Duodenal mucosa (tissue), 2 donors: ENCODE data around the gene NAT14.

ENCODE experiments used
- H3K27ac ChIP-seq: one replicate; pipeline ENCODE4 v1.7.0; 2013; ENCODE audit warnings: low read depth, low read length
- H3K27me3 ChIP-seq, 2 donors: one replicate each; pipeline ENCODE4 v1.7.0; 2013; ENCODE audit warnings: low read length in 2 of 2, control low read depth in 1 of 2; ENCODE audit not compliant: insufficient read depth in 2 of 2, control insufficient read depth in 1 of 2
- H3K36me3 ChIP-seq, 2 donors: one replicate each; pipeline ENCODE4 v1.7.0; 2013; ENCODE audit warnings: low read length in 2 of 2, control low read depth in 1 of 2; ENCODE audit not compliant: insufficient read depth in 2 of 2, control insufficient read depth in 1 of 2
- H3K4me1 ChIP-seq, 2 donors: one replicate each; pipeline ENCODE4 v1.7.0; 2013; ENCODE audit warnings: low read length in 2 of 2, control low read depth in 1 of 2; ENCODE audit not compliant: insufficient read depth in 2 of 2, control insufficient read depth in 1 of 2
- H3K4me3 ChIP-seq, 2 donors: one replicate each; pipeline ENCODE4 v1.7.0; 2013; ENCODE audit warnings: low read length in 2 of 2, low read depth in 1 of 2
- H3K9ac ChIP-seq, 2 donors: one replicate each; pipeline ENCODE4 v1.7.0; 2013; ENCODE audit warnings: low read length in 2 of 2, low read depth in 1 of 2
- H3K9me3 ChIP-seq, 2 donors: one replicate each; pipeline ENCODE4 v1.7.0; 2013; ENCODE audit warnings: low read length in 2 of 2, control low read depth in 1 of 2; ENCODE audit not compliant: control insufficient read depth in 1 of 2

Gene NAT14

GRCh38 chr19:55484593-55485438 is at the start of gene NAT14:
TSS of gene NAT14 (plus strand) at chr19:55485188. CDS start at chr19:55485709, 521 bp downstream.
- Histone ChIP-seq H3K9me3 (no peaks in the 10 kb centered on the region), H3K27ac (peak within 1 kb of the TSS; percentile 55), H3K4me3 (peak within 1 kb of the TSS; percentile 40 to 69), H3K27me3 (peaks cover 6 to 16% of the 10 kb centered on the region in 2 donors), H3K36me3 (peaks cover 0 to 7% of the 10 kb centered on the region in 2 donors), H3K9ac (peak within 1 kb of the TSS in 1 of 2 donors; percentile 43), H3K4me1 (peaks cover 5 to 13% of the 10 kb centered on the region in 2 donors)

- Histone ChIP-seq H3K9ac (no peak overlapping the region), H3K9me3 (no peaks in the 10 kb centered on the region), H3K36me3 (no peaks in the 10 kb centered on the region), H3K4me3 (no peak overlapping the region), H3K4me1 (peaks cover 5 to 11% of the 10 kb centered on the region in 2 donors), H3K27ac (no peak overlapping the region), H3K27me3 (peaks cover 45 to 61% of the 10 kb centered on the region in 2 donors)
Observed at GRCh38 chr19:55436847-55437246, 48.1 kb upstream of the NAT14 start.

- H3K4me1 ChIP-seq: peaks cover 6 to 13% of the 10 kb centered on the region in 2 donors
- H3K4me3 ChIP-seq: no peak overlapping the region
- H3K27me3 ChIP-seq: peaks cover 42 to 57% of the 10 kb centered on the region in 2 donors
- H3K36me3 ChIP-seq: no peaks in the 10 kb centered on the region
- no peak overlapping the region for H3K9ac ChIP-seq
- no peaks in the 10 kb centered on the region for H3K9me3 ChIP-seq
- no peak overlapping the region for H3K27ac ChIP-seq
Observed at GRCh38 chr19:55437410-55437809, 47.6 kb upstream of the NAT14 start.

GRCh38 chr19:55439052-55439451 is 45.9 kb upstream of the NAT14 start:
- H3K27ac ChIP-seq: no peak overlapping the region
- no peak overlapping the region for H3K9ac ChIP-seq
- peaks cover 45 to 56% of the 10 kb centered on the region in 2 donors for H3K27me3 ChIP-seq
- peaks cover 6 to 13% of the 10 kb centered on the region in 2 donors for H3K4me1 ChIP-seq
- H3K36me3 ChIP-seq: no peaks in the 10 kb centered on the region
- H3K4me3 ChIP-seq: no peak overlapping the region
- no peaks in the 10 kb centered on the region for H3K9me3 ChIP-seq

GRCh38 chr19:55440411-55441105 is 44.4 kb upstream of the NAT14 start:
- no peak overlapping the region for H3K4me3 ChIP-seq
- H3K36me3 ChIP-seq: no peaks in the 10 kb centered on the region
- no peak overlapping the region for H3K27ac ChIP-seq
- H3K27me3 ChIP-seq: peaks cover 45 to 53% of the 10 kb centered on the region in 2 donors
- H3K4me1 ChIP-seq: peaks cover 6 to 13% of the 10 kb centered on the region in 2 donors
- H3K9ac ChIP-seq: no peak overlapping the region
- no peaks in the 10 kb centered on the region for H3K9me3 ChIP-seq

GRCh38 chr19:55441319-55441691 is 43.7 kb upstream of the NAT14 start:
- no peak overlapping the region for H3K4me3 ChIP-seq
- H3K36me3 ChIP-seq: no peaks in the 10 kb centered on the region
- peaks cover 6 to 13% of the 10 kb centered on the region in 2 donors for H3K4me1 ChIP-seq
- H3K9me3 ChIP-seq: no peaks in the 10 kb centered on the region
- no peak overlapping the region for H3K9ac ChIP-seq
- no peak overlapping the region for H3K27ac ChIP-seq
- peaks cover 45 to 53% of the 10 kb centered on the region in 2 donors for H3K27me3 ChIP-seq

- Histone ChIP-seq H3K36me3 (no peaks in the 10 kb centered on the region), H3K4me1 (peaks cover 6 to 13% of the 10 kb centered on the region in 2 donors), H3K4me3 (no peak overlapping the region), H3K27ac (no peak overlapping the region), H3K27me3 (peaks cover 45 to 50% of the 10 kb centered on the region in 2 donors), H3K9me3 (no peaks in the 10 kb centered on the region), H3K9ac (no peak overlapping the region)
Observed at GRCh38 chr19:55441692-55442321, 43.2 kb upstream of the NAT14 start.

GRCh38 chr19:55442372-55442961 is 42.5 kb upstream of the NAT14 start:
- Histone ChIP-seq H3K27me3 (peaks cover 47 to 48% of the 10 kb centered on the region in 2 donors), H3K4me3 (no peak overlapping the region), H3K9me3 (no peaks in the 10 kb centered on the region), H3K4me1 (peaks cover 6 to 13% of the 10 kb centered on the region in 2 donors), H3K9ac (no peak overlapping the region), H3K27ac (no peak overlapping the region), H3K36me3 (no peaks in the 10 kb centered on the region)

- H3K4me3 ChIP-seq: no peak within 1 kb of the TSS
- H3K4me1 ChIP-seq: peaks cover 6 to 13% of the 10 kb centered on the region in 2 donors
- no peaks in the 10 kb centered on the region for H3K9me3 ChIP-seq
- no peak within 1 kb of the TSS for H3K27ac ChIP-seq
- no peak within 1 kb of the TSS for H3K9ac ChIP-seq
- no peaks in the 10 kb centered on the region for H3K36me3 ChIP-seq
- H3K27me3 ChIP-seq: peaks cover 49 to 52% of the 10 kb centered on the region in 2 donors
Observed at GRCh38 chr19:55443045-55443823, 41.8 kb upstream of the NAT14 start, which contains the start of gene SHISA7. TSS of gene SHISA7 (minus strand) at chr19:55443300. CDS start at chr19:55442863, 437 bp downstream.
